H1 (cell line): ENCODE data around the gene CRY1. TPM values are rescaled to one million over a fixed set of nuclear protein-coding genes. Genes with fewer than 3 reads are reported as not detected.

Experiments used
- CTCF ChIA-PET: fragments of 300-600 bp; sonication (Branson Sonifier 250); formaldehyde crosslinking; loops from one replicate; lab custom pipeline; 2021; ENCODE audit not compliant: partially characterized antibody; lab: Charles Lee
- POLR2A ChIA-PET: fragments of 300-600 bp; sonication (Branson Sonifier 250); formaldehyde crosslinking; loops from one replicate; lab custom pipeline; 2021; ENCODE audit warnings: inconsistent platforms; ENCODE audit not compliant: partially characterized antibody; lab: Charles Lee
- DNase-seq, 2 experiments: peaks; one replicate each; pipeline versions ENCODE4 v3.0.0 to v3.0.0-alpha.2; 2010 to 2022; ENCODE audit warnings: low spot score in 2 of 2, low read depth in 1 of 2, mixed read lengths in 1 of 2
- FAIRE-seq: peaks from 2 replicates; lab custom pipeline; 2011; peaks lifted over from hg19 to GRCh38; lab: Jason Lieb, UNC
- H2AFZ ChIP-seq: 2 replicates; pipeline ENCODE4 v1.8.1; 2012; ENCODE audit warnings: low read length, inconsistent platforms
- H2AK5ac ChIP-seq: 2 replicates; pipeline ENCODE4 v1.6.1; 2013; ENCODE audit warnings: low read depth, low read length
- H2BK120ac ChIP-seq: replicated peaks from 2 replicates; pipeline ENCODE3; 2013; ENCODE audit warnings: low read depth, low read length, inconsistent platforms
- H2BK12ac ChIP-seq: 2 replicates; pipeline ENCODE4 v1.6.1; 2013; ENCODE audit warnings: low read depth, low read length
- H2BK15ac ChIP-seq: 2 replicates; pipeline ENCODE4 v1.6.1; 2013; ENCODE audit warnings: low read length
- H2BK20ac ChIP-seq: 2 replicates; pipeline ENCODE4 v1.6.1; 2013; ENCODE audit warnings: low read length
- H2BK5ac ChIP-seq: 2 replicates; pipeline ENCODE4 v1.6.1; 2013; ENCODE audit warnings: low read depth, low read length
- H3K14ac ChIP-seq: 2 replicates; pipeline ENCODE4 v1.6.1; 2013; ENCODE audit warnings: inconsistent platforms; ENCODE audit not compliant: insufficient read length
- H3K18ac ChIP-seq: 2 replicates; pipeline ENCODE4 v1.6.1; 2013; ENCODE audit warnings: low read length; ENCODE audit errors: extremely low read depth
- H3K23ac ChIP-seq: 2 replicates; pipeline ENCODE4 v1.6.1; 2013; ENCODE audit warnings: inconsistent platforms; ENCODE audit not compliant: insufficient read length
- H3K23me2 ChIP-seq: 2 replicates; pipeline ENCODE4 v1.6.1; 2013; ENCODE audit warnings: low read depth, low read length
- H3K27ac ChIP-seq: 2 replicates; pipeline ENCODE4 v1.6.1; 2011; ENCODE audit warnings: low read depth, low read length, inconsistent platforms
- H3K27me3 ChIP-seq, 4 experiments: replicated peaks in 1 of 4; 1 replicate in 1 of 4; 2 replicates in 3 of 4; pipeline versions ENCODE4 v1.6.1 to v1.8.1; 2011 to 2013; ENCODE audit warnings: low read length in 3 of 4, mild to moderate bottlenecking in 3 of 4, inconsistent platforms in 2 of 4, mixed read lengths in 2 of 4, moderate library complexity in 1 of 4; ENCODE audit not compliant: control insufficient read depth in 3 of 4, insufficient read depth in 3 of 4; ENCODE audit errors: extremely low read depth in 1 of 4
- H3K36me3 ChIP-seq, 4 experiments: 2 replicates each; pipeline versions ENCODE4 v1.6.1 to v1.8.1; 2011 to 2013; ENCODE audit warnings: mild to moderate bottlenecking in 4 of 4, low read length in 3 of 4, moderate library complexity in 2 of 4, control low read depth in 1 of 4, inconsistent platforms in 1 of 4; ENCODE audit not compliant: insufficient read depth in 4 of 4, control insufficient read depth in 2 of 4
- H3K4ac ChIP-seq: replicated peaks from 2 replicates; pipeline ENCODE3; 2013; ENCODE audit warnings: low read length, low read depth, mixed read lengths, inconsistent platforms; ENCODE audit not compliant: insufficient read length
- H3K4me1 ChIP-seq, 4 experiments: replicated peaks in 1 of 4; 1 replicate in 1 of 4; 2 replicates in 3 of 4; pipeline versions ENCODE4 v1.6.1 to v1.8.1; 2011 to 2013; ENCODE audit warnings: low read length in 3 of 4, inconsistent platforms in 2 of 4, mixed read lengths in 1 of 4; ENCODE audit not compliant: insufficient read depth in 4 of 4, control insufficient read depth in 3 of 4
- H3K4me2 ChIP-seq, 2 experiments: 2 replicates each; pipeline versions ENCODE4 v1.6.1 to v1.8.1; 2011 to 2013; ENCODE audit warnings: low read depth in 2 of 2, low read length in 2 of 2, control low read depth in 1 of 2, inconsistent platforms in 1 of 2, mild to moderate bottlenecking in 1 of 2; ENCODE audit not compliant: insufficient read depth in 1 of 2
- H3K4me3 ChIP-seq, 4 experiments: fragments of 200-600, 300-600 bp in 1 of 4; sonication (generic), shearing (Covaris generic), sonication (Bioruptor Twin) in 1 of 4; 2 replicates each; pipeline versions ENCODE4 v1.5.1 to v1.8.1; 2011 to 2016; ENCODE audit warnings: low read length in 4 of 4, low read depth in 3 of 4, control low read depth in 2 of 4, inconsistent platforms in 2 of 4, mild to moderate bottlenecking in 2 of 4, mixed read lengths in 1 of 4, moderate library complexity in 1 of 4; ENCODE audit not compliant: insufficient read depth in 2 of 4; ENCODE audit errors: extremely low read depth in 1 of 4
- H3K56ac ChIP-seq: replicated peaks from 2 replicates; pipeline ENCODE3; 2013; ENCODE audit warnings: low read depth, mild to moderate bottlenecking, mixed read lengths, low read length, inconsistent platforms; ENCODE audit not compliant: insufficient read length
- H3K79me1 ChIP-seq: 2 replicates; pipeline ENCODE4 v1.6.1; 2013; ENCODE audit warnings: low read depth, low read length, control low read depth
- H3K79me2 ChIP-seq, 2 experiments: 2 replicates each; pipeline versions ENCODE4 v1.6.1 to v1.8.1; 2012 to 2013; ENCODE audit warnings: low read length in 2 of 2, mild to moderate bottlenecking in 2 of 2, inconsistent platforms in 1 of 2; ENCODE audit not compliant: insufficient read depth in 2 of 2, control insufficient read depth in 1 of 2
- H3K9ac ChIP-seq, 4 experiments: replicated peaks in 1 of 4; 1 replicate in 1 of 4; 2 replicates in 3 of 4; pipeline versions ENCODE4 v1.6.1 to v1.8.1; 2011 to 2013; ENCODE audit warnings: low read depth in 3 of 4, low read length in 3 of 4, control low read depth in 2 of 4, mild to moderate bottlenecking in 2 of 4, moderate library complexity in 2 of 4, inconsistent platforms in 1 of 4; ENCODE audit errors: extremely low read depth in 1 of 4
- H3K9me3 ChIP-seq, 2 experiments: 2 replicates each; pipeline versions ENCODE4 v1.6.1 to v1.8.1; 2012 to 2013; ENCODE audit warnings: mild to moderate bottlenecking in 2 of 2, moderate library complexity in 2 of 2, control low read depth in 1 of 2, inconsistent platforms in 1 of 2, low read depth in 1 of 2, low read length in 1 of 2, mixed read lengths in 1 of 2; ENCODE audit not compliant: insufficient read depth in 2 of 2
- H4K20me1 ChIP-seq, 2 experiments: replicated peaks in 1 of 2; 2 replicates each; pipeline versions ENCODE3 to v1.8.1; 2011 to 2013; ENCODE audit warnings: inconsistent platforms in 2 of 2, low read length in 2 of 2, mild to moderate bottlenecking in 1 of 2; ENCODE audit not compliant: insufficient read depth in 2 of 2, control insufficient read depth in 1 of 2
- H4K5ac ChIP-seq: 2 replicates; pipeline ENCODE4 v1.6.1; 2013; ENCODE audit warnings: low read length, low read depth, mixed read lengths, inconsistent platforms; ENCODE audit not compliant: insufficient read length
- H4K8ac ChIP-seq: 2 replicates; pipeline ENCODE4 v1.8.0; 2013; ENCODE audit warnings: mild to moderate bottlenecking, moderate library complexity, low read length, inconsistent platforms; ENCODE audit not compliant: insufficient read depth; ENCODE audit errors: extremely low read depth
- H4K91ac ChIP-seq: replicated peaks from 2 replicates; pipeline ENCODE3; 2013; ENCODE audit warnings: low read length, mixed read lengths, inconsistent platforms; ENCODE audit not compliant: insufficient read length
- CBX5 ChIP-seq: fragments of 300-800, 300-1000 bp; sonication (generic); IDR thresholded peaks from 2 replicates; pipeline ENCODE4 v1.7.1; 2016; ENCODE audit warnings: antibody characterized with exemption, low read length, low read depth
- EZH2 ChIP-seq: fragments of 200-600 bp; sonication (generic); IDR thresholded peaks from 2 replicates; pipeline ENCODE4 v1.7.1; 2012; ENCODE audit warnings: low read depth, mild to moderate bottlenecking, moderate library complexity, low read length, inconsistent platforms; ENCODE audit not compliant: severe bottlenecking
- JUND ChIP-seq: IDR thresholded peaks from 2 replicates; pipeline ENCODE4 v1.6.1; 2011; ENCODE audit warnings: mild to moderate bottlenecking, improper control_type of control experiment, low read length
- SIRT6 ChIP-seq: IDR thresholded peaks from one replicate; pipeline ENCODE4 v1.7.1; 2012; ENCODE audit warnings: low read length, inconsistent platforms
- SP1 ChIP-seq: IDR thresholded peaks from 2 replicates; pipeline ENCODE4 v1.6.1; 2011; ENCODE audit warnings: low read depth, low read length
- TCF12 ChIP-seq: IDR thresholded peaks from 2 replicates; pipeline ENCODE4 v1.6.1; 2011; ENCODE audit warnings: low read depth, mild to moderate bottlenecking, low read length
- WGBS, 2 experiments: shearing (Covaris generic) in 1 of 2; methylation state at CpG; one replicate each; pipeline versions ENCODE4 v1.1.6 to v1.1.7; 2013 to 2015; ENCODE audit warnings: low lambda C conversion rate in 2 of 2, mixed read lengths in 2 of 2, inconsistent platforms in 1 of 2, low coverage in 1 of 2, missing lambda C conversion rate in 1 of 2; ENCODE audit not compliant: insufficient replicate concordance in 2 of 2, insufficient coverage in 1 of 2, insufficient read length in 1 of 2; ENCODE audit errors: extremely low coverage in 1 of 2, missing lambda C conversion rate in 1 of 2; 5-methylcytosine and 5-hydroxymethylcytosine counted together
- polyA plus RNA-seq, 7 experiments: library from polyadenylated mRNA; depleted of rRNA in 3 of 7; stranded (reverse) in 5 of 7; unstranded in 2 of 7; fragments of >200 nt in 5 of 7; fragments of 200-250 nt in 2 of 7; gene quantifications; 1 replicate in 5 of 7; 2 replicates in 1 of 7; 4 replicates in 1 of 7; pipeline versions ENCODE4 v1.2.1 to v1.2.3, GENCODE V29; 2011 to 2013; ENCODE audit warnings: missing spikeins in 2 of 7, mixed read lengths in 2 of 7
- total RNA-seq: library from RNA; stranded (reverse); fragmentation: NEBNext Ultra II Directional; extraction: Animal tissue kit (Norgen Biotek cat#: 25700); gene quantifications from 2 replicates; pipeline ENCODE4 v1.2.1, GENCODE V29; 2021

Gene CRY1
- total and polyA plus RNA-seq, 2 of the 8 experiments (the other 6 are each of a cell fraction or from before 2014, with no cell fraction given) = 13.6 to 25.1 TPM

DNA sequence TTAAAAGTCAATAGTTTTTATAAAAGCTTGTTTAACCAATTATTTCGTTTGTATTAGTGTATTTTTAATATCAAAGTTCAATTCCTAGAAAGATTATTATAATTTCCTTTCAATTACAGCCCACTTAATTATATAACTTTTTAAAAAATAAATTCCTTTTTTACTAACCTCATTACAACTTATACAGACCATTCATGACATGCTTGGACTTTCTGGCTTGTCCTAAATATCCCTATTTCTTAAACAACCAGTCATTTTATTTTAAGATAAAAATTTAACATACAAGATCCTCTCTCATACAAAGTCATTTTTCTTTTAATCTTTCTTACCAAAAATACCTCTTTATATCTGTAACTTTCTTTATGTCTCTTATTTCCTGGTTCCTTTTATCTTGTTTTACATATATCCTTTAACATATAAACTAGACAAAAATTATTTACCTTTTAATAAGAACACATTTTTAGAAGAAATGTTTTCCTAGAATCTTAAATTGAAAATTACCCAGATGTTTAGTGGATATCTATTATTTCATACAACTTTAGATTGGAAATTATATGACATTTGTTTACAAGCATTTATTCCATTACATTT lies 148.0 kb downstream of the CRY1 start:
- no peaks in the 10 kb centered on the region for H3K23me2 ChIP-seq
- CTCF ChIA-PET = no interaction called here
- no peak for FAIRE-seq

More for the DNA sequence above, 148.0 kb downstream of the CRY1 start:
- Histone ChIP-seq H2BK5ac (no peak overlapping the region), H4K20me1 (no peaks in the 10 kb centered on the region), H3K9ac (no peak overlapping the region), H2BK20ac (no peak overlapping the region), H3K36me3 (no peaks in the 10 kb centered on the region; a peak in 1 of 8 replicates), H3K23ac (no peak overlapping the region), H3K79me1 (no peaks in the 10 kb centered on the region), H2BK120ac (no peak overlapping the region), H4K8ac (no peak overlapping the region), H3K4ac (no peak overlapping the region), H3K14ac (no peak overlapping the region), H3K79me2 (no peaks in the 10 kb centered on the region), H2AK5ac (no peak overlapping the region), H3K27ac (no peak overlapping the region), H3K4me2 (no peak overlapping the region), H4K91ac (no peak overlapping the region), H3K4me1 (no peaks in the 10 kb centered on the region), H3K9me3 (peaks cover 28 to 30% of the 10 kb centered on the region in 2 experiments), H3K56ac (no peak overlapping the region), H4K5ac (no peak overlapping the region), H3K18ac (no peak overlapping the region), H3K27me3 (no peaks in the 10 kb centered on the region), H3K4me3 (no peak overlapping the region), H2BK12ac (no peak overlapping the region), H2BK15ac (no peak overlapping the region), H2AFZ (no peak overlapping the region)
- no peak for DNase-seq
- POLR2A ChIA-PET = no interaction called here
- WGBS, 2 experiments = 6% methylated on average over 1 of the region's 1 CpG; no CpG with 5 or more reads in 1 of the 2 experiments
- TF ChIP-seq SIRT6 (no peak), SP1 (no peak), TCF12 (no peak), EZH2 (no peak), CBX5 (no peak), JUND (no peak)
